ENCODE measurements around the gene H2AZ2.

H2AZ2 gene

GRCh38 chr7:44791278-44792219 is 56.3 kb downstream of the H2AZ2 start:
- Histone ChIP-seq H3K9me2 (replicated peaks; ENCODE audit: insufficient read depth, low read length) (no peaks in the 10 kb centered on the region), H3K4me2 (ENCODE audit: low read depth, low read length) (peak overlapping the region; percentile 2; the same call in 1 of the 2 replicates), H3F3A (ENCODE audit: insufficient read depth, low read length) (peaks cover 40% of the 10 kb centered on the region), H3K9ac (ENCODE audit: low read length) (no peak overlapping the region), H3K4me1 (ENCODE audit: low read length) (peaks cover 22% of the 10 kb centered on the region), H3K27me3 (replicated peaks; ENCODE audit: insufficient read depth, low read length) (no peaks in the 10 kb centered on the region), H3K9me3 (replicated peaks; ENCODE audit: insufficient read depth, low read length) (no peaks in the 10 kb centered on the region), H4K20me1 (ENCODE audit: insufficient read depth, low read length) (no peaks in the 10 kb centered on the region), H3K36me3 (replicated peaks; ENCODE audit: insufficient read depth, low read length) (no peaks in the 10 kb centered on the region), H2AFZ (ENCODE audit: low read length) (no peak overlapping the region), H3K4me3 (ENCODE audit: low read length) (no peak overlapping the region), H3K27ac (ENCODE audit: low read length) (peak overlapping the region; percentile 62; the same call in 1 of the 2 replicates), H3K79me2 (ENCODE audit: low read length) (peaks cover 13% of the 10 kb centered on the region)
- DNase-seq: peak; percentile 79
- TF ChIP-seq EZH2 (optimal IDR thresholded peaks at IDR 0.05; ENCODE audit: low read depth, low read length): no peak
- peak; percentile 23; the same call in 1 of the 2 replicates for TF ChIP-seq CTCF (IDR thresholded peaks at IDR 0.05; ENCODE audit: low read length)

GRCh38 chr7:44789990-44790389 is 57.9 kb downstream of the H2AZ2 start:
- Histone ChIP-seq H3K9me2 (replicated peaks; ENCODE audit: insufficient read depth, low read length) (no peaks in the 10 kb centered on the region), H2AFZ (ENCODE audit: low read length) (no peak overlapping the region), H3K79me2 (ENCODE audit: low read length) (0 out of 2 replicates have a peak, but pooled peaks cover under 1% of the 10 kb centered on the region), H3K9ac (ENCODE audit: low read length) (no peak overlapping the region), H3K36me3 (replicated peaks; ENCODE audit: insufficient read depth, low read length) (no peaks in the 10 kb centered on the region), H3F3A (ENCODE audit: insufficient read depth, low read length) (peaks cover 37% of the 10 kb centered on the region), H3K27me3 (replicated peaks; ENCODE audit: insufficient read depth, low read length) (no peaks in the 10 kb centered on the region), H3K4me1 (ENCODE audit: low read length) (peaks cover 22% of the 10 kb centered on the region), H3K4me3 (ENCODE audit: low read length) (no peak overlapping the region), H3K27ac (ENCODE audit: low read length) (no peak overlapping the region), H3K9me3 (replicated peaks; ENCODE audit: insufficient read depth, low read length) (no peaks in the 10 kb centered on the region), H3K4me2 (ENCODE audit: low read depth, low read length) (no peak overlapping the region), H4K20me1 (ENCODE audit: insufficient read depth, low read length) (no peaks in the 10 kb centered on the region)
- DNase-seq: no peak
- TF ChIP-seq CTCF (IDR thresholded peaks at IDR 0.05; ENCODE audit: low read length) (no peak), EZH2phosphoT487 (IDR thresholded peaks at IDR 0.05; ENCODE audit: low read length) (no peak), EZH2 (optimal IDR thresholded peaks at IDR 0.05; ENCODE audit: low read depth, low read length) (no peak)

- H3K4me3 ChIP-seq (ENCODE audit: low read length): no peak overlapping the region
- H3K9me2 ChIP-seq (replicated peaks; ENCODE audit: insufficient read depth, low read length): no peaks in the 10 kb centered on the region
- no peaks in the 10 kb centered on the region for H3K27me3 ChIP-seq (replicated peaks; ENCODE audit: insufficient read depth, low read length)
- peaks cover 22% of the 10 kb centered on the region for H3K4me1 ChIP-seq (ENCODE audit: low read length)
- H4K20me1 ChIP-seq (ENCODE audit: insufficient read depth, low read length): no peaks in the 10 kb centered on the region
- H3K36me3 ChIP-seq (replicated peaks; ENCODE audit: insufficient read depth, low read length): no peaks in the 10 kb centered on the region
- no peak overlapping the region for H3K27ac ChIP-seq (ENCODE audit: low read length)
- H3K79me2 ChIP-seq (ENCODE audit: low read length): no peaks in the 10 kb centered on the region
- no peak overlapping the region for H3K9ac ChIP-seq (ENCODE audit: low read length)
- H3K4me2 ChIP-seq (ENCODE audit: low read depth, low read length): no peak overlapping the region
- no peaks in the 10 kb centered on the region for H3K9me3 ChIP-seq (replicated peaks; ENCODE audit: insufficient read depth, low read length)
- TF ChIP-seq CTCF (IDR thresholded peaks at IDR 0.05; ENCODE audit: low read length) (no peak), EZH2 (optimal IDR thresholded peaks at IDR 0.05; ENCODE audit: low read depth, low read length) (no peak), EZH2phosphoT487 (IDR thresholded peaks at IDR 0.05; ENCODE audit: low read length) (no peak)
- DNase-seq: no peak
- H3F3A ChIP-seq (ENCODE audit: insufficient read depth, low read length): peaks cover 25% of the 10 kb centered on the region
- H2AFZ ChIP-seq (ENCODE audit: low read length): no peak overlapping the region
Observed at GRCh38 chr7:44787762-44788161, 60.1 kb downstream of the H2AZ2 start.
